Cardiac muscle cell (in vitro differentiated cells and primary cell): Measurements from ENCODE around the gene TTC31. TPM values are rescaled to one million over a fixed set of nuclear protein-coding genes. Genes with fewer than 3 reads are reported as not detected.

Experiments
- DNase-seq, 2 donors: peaks; one replicate each; pipeline versions ENCODE4 v3.0.0 to v3.0.0-alpha.2; 2010 to 2017; ENCODE audit warnings: low read depth in 1 of 2, low spot score in 1 of 2
- H3K27ac ChIP-seq: fragments of 200-600 bp; sonication (generic); 2 replicates; pipeline ENCODE4 v1.5.1; 2016
- H3K27me3 ChIP-seq: fragments of 200-600 bp; sonication (generic); 2 replicates; pipeline ENCODE4 v1.6.0; 2016; ENCODE audit warnings: control low read depth
- H3K36me3 ChIP-seq: fragments of 200-600 bp; sonication (generic); 2 replicates; pipeline ENCODE4 v1.5.1; 2016; ENCODE audit warnings: control low read depth
- H3K4me1 ChIP-seq: fragments of 200-600 bp; sonication (generic); 2 replicates; pipeline ENCODE4 v1.8.1; 2017; ENCODE audit warnings: low read depth, mild to moderate bottlenecking, mixed run types
- H3K4me3 ChIP-seq: fragments of 200-600 bp; sonication (generic); 2 replicates; pipeline ENCODE4 v1.5.1; 2016; ENCODE audit warnings: mild to moderate bottlenecking
- H3K9me3 ChIP-seq: fragments of 200-600 bp; sonication (generic); 2 replicates; pipeline ENCODE4 v1.5.1; 2017; ENCODE audit warnings: low read depth, mild to moderate bottlenecking, control low read depth
- CTCF ChIP-seq: IDR thresholded peaks from 2 replicates; pipeline ENCODE4 v1.5.1; 2012; ENCODE audit warnings: low read depth, mild to moderate bottlenecking, low read length
- polyA plus RNA-seq: library from polyadenylated mRNA; unstranded; fragments of >200 nt; fragmentation: Nextera tagmentation; extraction: Ambion mirVana; gene quantifications from 2 replicates; pipeline ENCODE4 v1.2.1, GENCODE V29; 2016
- total RNA-seq: library from RNA; depleted of rRNA; stranded (reverse); fragments of >200 nt; gene quantifications from 2 replicates; pipeline ENCODE4 v1.2.3, GENCODE V29; 2016

The TTC31 gene
- total and polyA plus RNA-seq, 2 experiments from 2014 or later: 29.1 to 32.9 TPM

DNA sequence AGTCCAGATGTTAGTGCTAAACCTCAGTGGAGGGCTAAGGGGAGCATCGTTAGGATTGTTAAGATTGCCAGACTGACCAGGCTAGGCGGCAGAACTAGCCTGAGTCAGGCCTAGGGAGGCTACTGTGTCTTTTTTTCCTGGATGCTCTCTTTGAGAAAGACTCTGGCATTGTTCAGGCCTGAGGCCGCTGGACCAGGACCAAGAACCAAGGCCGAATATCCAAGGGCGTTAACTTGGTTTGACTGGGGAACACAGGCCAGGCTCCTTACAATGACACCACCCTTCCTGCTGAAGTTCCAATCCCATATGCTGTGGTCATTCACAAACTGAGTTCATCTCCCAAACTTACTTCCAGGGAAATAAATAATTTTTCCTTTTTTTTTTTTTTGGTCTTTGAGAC is 57.4 kb downstream of the TTC31 start:
- DNase-seq: no peak
- H3K27me3 ChIP-seq: no peaks in the 10 kb centered on the region
- TF ChIP-seq CTCF: no peak
- H3K27ac ChIP-seq: no peak overlapping the region
- no peak overlapping the region for H3K4me3 ChIP-seq
- H3K4me1 ChIP-seq: no peaks in the 10 kb centered on the region
- H3K36me3 ChIP-seq: no peaks in the 10 kb centered on the region
- H3K9me3 ChIP-seq: no peaks in the 10 kb centered on the region

DNA sequence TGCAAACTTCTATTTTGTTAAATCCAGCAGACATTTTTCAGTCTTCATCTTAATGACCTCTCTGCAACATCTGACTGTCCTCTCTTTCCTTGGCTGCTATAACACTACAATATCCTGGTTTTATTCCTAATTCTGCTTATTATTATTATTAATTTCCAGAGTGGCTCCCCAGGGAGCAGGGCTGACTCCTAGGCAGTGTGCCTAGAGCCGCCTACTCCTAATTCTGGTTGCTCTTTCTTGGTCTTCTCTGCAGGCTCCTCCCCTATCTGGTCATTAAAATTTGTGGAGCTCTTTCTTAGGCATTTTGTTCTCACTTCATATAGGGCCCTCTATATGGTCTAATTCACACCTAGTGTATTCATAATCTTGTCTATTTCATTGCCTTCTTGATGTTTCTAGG is 60.1 kb downstream of the TTC31 start:
- Histone ChIP-seq H3K27me3 (peaks cover 4% of the 10 kb centered on the region), H3K27ac (no peak overlapping the region), H3K36me3 (no peaks in the 10 kb centered on the region), H3K9me3 (no peaks in the 10 kb centered on the region), H3K4me1 (no peaks in the 10 kb centered on the region), H3K4me3 (no peak overlapping the region)
- no peak for DNase-seq
- TF ChIP-seq CTCF: no peak

Other genes with a start within 250 kb of the TTC31 start
- 2.3 and 9.0 TPM in 2 replicates for gene SLC4A5, start 139.7 kb upstream of the TTC31 start, total RNA-seq
- gene SLC4A5, start 139.7 kb upstream of the TTC31 start, polyA plus RNA-seq: 1.5 and 3.3 TPM in 2 replicates
- gene DCTN1, start 102.8 kb upstream of the TTC31 start, total RNA-seq: 130 and 156 TPM in 2 replicates
- gene DCTN1, start 102.8 kb upstream of the TTC31 start, polyA plus RNA-seq: 164 and 178 TPM in 2 replicates
- 7.6 and 9.5 TPM in 2 replicates for gene C2orf81, start 61.5 kb upstream of the TTC31 start, total RNA-seq
- 7.1 and 8.5 TPM in 2 replicates for gene C2orf81, start 61.5 kb upstream of the TTC31 start, polyA plus RNA-seq
- gene WDR54, start 61.4 kb upstream of the TTC31 start, total RNA-seq: 88.5 and 91.5 TPM in 2 replicates
- 132 and 159 TPM in 2 replicates for gene WDR54, start 61.4 kb upstream of the TTC31 start, polyA plus RNA-seq
- 41.1 and 53.3 TPM in 2 replicates for gene RTKN, start 41.1 kb upstream of the TTC31 start, total RNA-seq
- gene RTKN, start 41.1 kb upstream of the TTC31 start, polyA plus RNA-seq: 53.3 and 61.7 TPM in 2 replicates
- gene INO80B, start 28.0 kb upstream of the TTC31 start, total RNA-seq: 23.0 and 40.9 TPM in 2 replicates
- gene INO80B, start 28.0 kb upstream of the TTC31 start, polyA plus RNA-seq: 15.4 and 23.8 TPM in 2 replicates
- 168 and 174 TPM in 2 replicates for gene WBP1, start 24.6 kb upstream of the TTC31 start, total RNA-seq
- gene WBP1, start 24.6 kb upstream of the TTC31 start, polyA plus RNA-seq: 156 and 170 TPM in 2 replicates
- 58.5 and 67.3 TPM in 2 replicates for gene MOGS, start 17.7 kb upstream of the TTC31 start, total RNA-seq
- gene MOGS, start 17.7 kb upstream of the TTC31 start, polyA plus RNA-seq: 31.9 and 50.1 TPM in 2 replicates
- gene MRPL53, start 10.4 kb upstream of the TTC31 start, total RNA-seq: 50.8 and 50.9 TPM in 2 replicates
- gene MRPL53, start 10.4 kb upstream of the TTC31 start, polyA plus RNA-seq: 132 and 140 TPM in 2 replicates
- 18.1 and 33.5 TPM in 2 replicates for gene CCDC142, start 83 bp upstream of the TTC31 start, total RNA-seq
- gene CCDC142, start 83 bp upstream of the TTC31 start, polyA plus RNA-seq: 16.8 and 23.4 TPM in 2 replicates
- gene LBX2, start 16.5 kb downstream of the TTC31 start, total RNA-seq: 0.49 and 0.80 TPM in 2 replicates
- 1.7 TPM in 1 of 2 replicates, not detected in the other for gene LBX2, start 16.5 kb downstream of the TTC31 start, polyA plus RNA-seq
- 7.8 and 10.9 TPM in 2 replicates for gene PCGF1, start 24.6 kb downstream of the TTC31 start, total RNA-seq
- 14.2 and 18.9 TPM in 2 replicates for gene PCGF1, start 24.6 kb downstream of the TTC31 start, polyA plus RNA-seq
- gene TLX2, start 31.4 kb downstream of the TTC31 start, total RNA-seq: 0.06 TPM in 1 of 2 replicates, not detected in the other
- not detected in 2 replicates for gene TLX2, start 31.4 kb downstream of the TTC31 start, polyA plus RNA-seq
- 0.98 and 1.1 TPM in 2 replicates for gene DQX1, start 43.1 kb downstream of the TTC31 start, total RNA-seq
- 0.60 and 0.67 TPM in 2 replicates for gene DQX1, start 43.1 kb downstream of the TTC31 start, polyA plus RNA-seq
- 93.2 and 105 TPM in 2 replicates for gene AUP1, start 46.6 kb downstream of the TTC31 start, total RNA-seq
- gene AUP1, start 46.6 kb downstream of the TTC31 start, polyA plus RNA-seq: 120 and 122 TPM in 2 replicates
- 39.9 and 55.1 TPM in 2 replicates for gene HTRA2, start 46.9 kb downstream of the TTC31 start, total RNA-seq
- 57.6 and 82.0 TPM in 2 replicates for gene HTRA2, start 46.9 kb downstream of the TTC31 start, polyA plus RNA-seq
- gene LOXL3, start 70.9 kb downstream of the TTC31 start, total RNA-seq: 23.7 and 43.3 TPM in 2 replicates
- 13.4 and 31.7 TPM in 2 replicates for gene LOXL3, start 70.9 kb downstream of the TTC31 start, polyA plus RNA-seq
- gene DOK1, start 71.6 kb downstream of the TTC31 start, total RNA-seq: 12.8 and 26.1 TPM in 2 replicates
- gene DOK1, start 71.6 kb downstream of the TTC31 start, polyA plus RNA-seq: 10.0 and 20.2 TPM in 2 replicates
- not detected in 2 replicates for gene M1AP, start 165.2 kb downstream of the TTC31 start, total RNA-seq
- not detected in 2 replicates for gene M1AP, start 165.2 kb downstream of the TTC31 start, polyA plus RNA-seq
- gene SEMA4F, start 171.2 kb downstream of the TTC31 start, total RNA-seq: 8.4 and 8.6 TPM in 2 replicates
- gene SEMA4F, start 171.2 kb downstream of the TTC31 start, polyA plus RNA-seq: 8.3 and 8.7 TPM in 2 replicates